HG02678 (cell line): ENCODE measurements around the gene MAGEB1.

Source experiments
- ATAC-seq: cut with Tn5 transposase; IDR thresholded peaks from one replicate; pipeline ENCODE4 v1.9.1; 2021; ENCODE audit warnings: mild to moderate bottlenecking, moderate library complexity; ENCODE audit not compliant: unreplicated experiment

MAGEB1 gene

GRCh38 chrX:30296408-30297254 is 49.7 kb downstream of the MAGEB1 start:
- no peak for ATAC-seq

GRCh38 chrX:30301208-30301607 is 54.3 kb downstream of the MAGEB1 start:
- no peak for ATAC-seq
